ENCODE results near the gene UQCC2.

The UQCC2 gene

DNA sequence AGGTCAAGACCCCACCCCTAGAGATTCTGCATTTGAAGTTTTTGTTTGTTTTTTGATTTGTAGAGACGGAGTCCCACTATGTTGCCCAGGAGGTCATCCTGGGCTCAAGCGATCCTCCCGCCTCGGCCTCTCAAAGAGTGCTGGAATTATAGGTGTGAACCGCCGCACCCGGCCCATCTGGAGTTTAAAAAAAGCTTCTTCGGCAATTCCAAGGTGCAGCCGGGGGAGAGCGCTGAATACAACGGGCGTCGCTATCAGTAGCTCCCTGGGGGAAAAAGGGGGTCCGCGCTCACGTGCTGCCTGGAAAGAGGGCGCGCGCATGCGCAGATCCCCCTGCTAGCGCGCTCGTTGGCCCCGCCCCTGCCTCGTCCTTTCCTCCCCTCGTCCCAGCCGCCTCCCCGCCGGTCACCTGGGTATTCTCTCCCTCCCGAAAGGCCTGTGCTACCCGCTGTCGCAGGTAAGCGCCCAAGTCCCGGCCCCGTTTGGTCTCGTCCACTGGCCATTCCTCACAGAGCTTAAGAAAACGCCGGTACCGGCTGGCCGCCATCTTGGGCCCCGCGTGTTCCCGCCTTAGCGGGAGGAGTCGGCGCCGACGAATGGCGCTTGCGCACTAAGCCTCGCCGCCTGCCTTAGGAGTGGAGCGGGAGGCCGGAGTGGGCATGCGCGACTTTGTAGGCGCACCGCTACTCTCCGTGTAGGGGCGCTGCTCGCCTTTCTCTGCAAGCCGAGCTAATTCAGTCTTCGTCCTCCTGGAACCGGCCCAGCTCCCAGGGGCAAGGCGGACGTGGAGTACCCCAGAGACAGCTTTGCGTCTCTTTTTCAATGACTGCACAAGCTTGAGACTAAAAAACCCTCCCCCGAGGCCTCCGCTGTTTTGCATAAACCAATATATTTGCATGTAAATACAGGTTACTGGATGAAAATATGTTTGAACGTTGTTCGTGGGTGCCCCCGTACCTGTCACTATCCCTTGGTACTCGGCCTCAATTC, at the start of gene UQCC2:
Gene UQCC2, minus strand, starts transcription at position 561 of the 990 bp plus-strand sequence. Its CDS starts 14 bp downstream, at position 547.
- DNase-seq (ENCODE audit: low spot score), result peak; percentile 97

DNA sequence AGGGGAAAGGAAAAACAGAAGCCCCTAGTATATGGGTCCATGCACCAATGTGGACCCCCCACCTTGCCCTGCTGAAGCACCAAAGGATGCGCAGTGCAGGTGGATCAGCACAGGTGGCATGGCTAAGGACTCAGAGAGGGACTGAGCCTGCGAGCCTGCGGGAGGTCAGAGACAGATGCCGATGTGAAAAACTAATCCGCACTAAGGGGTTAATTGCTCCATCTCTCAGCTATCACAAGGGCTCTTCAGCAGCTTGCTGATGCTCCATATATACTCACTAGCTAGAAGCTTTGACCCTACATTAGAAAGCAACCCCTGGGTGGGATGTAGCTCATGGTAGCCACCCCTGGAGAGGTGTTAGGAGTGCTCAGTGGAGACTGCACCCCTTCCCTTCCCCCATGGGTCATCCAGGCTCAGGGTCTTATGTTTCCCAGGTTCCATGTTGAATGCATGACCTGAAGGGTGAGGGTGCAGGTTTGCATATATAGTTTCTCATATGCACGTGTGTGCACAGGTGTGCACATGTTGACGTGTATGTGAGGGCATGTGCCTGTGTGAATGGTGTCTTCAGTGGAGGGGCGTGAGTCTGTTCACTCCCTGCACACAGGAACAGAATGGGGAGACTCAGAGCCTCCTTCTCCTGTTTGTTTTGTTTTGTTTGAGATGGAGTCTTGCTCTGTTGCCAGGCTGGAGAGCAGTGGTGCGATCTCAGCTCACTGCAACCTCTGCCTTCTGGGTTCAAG, 48.6 kb upstream of the UQCC2 start:
- no peak for DNase-seq (ENCODE audit: low spot score)

DNA sequence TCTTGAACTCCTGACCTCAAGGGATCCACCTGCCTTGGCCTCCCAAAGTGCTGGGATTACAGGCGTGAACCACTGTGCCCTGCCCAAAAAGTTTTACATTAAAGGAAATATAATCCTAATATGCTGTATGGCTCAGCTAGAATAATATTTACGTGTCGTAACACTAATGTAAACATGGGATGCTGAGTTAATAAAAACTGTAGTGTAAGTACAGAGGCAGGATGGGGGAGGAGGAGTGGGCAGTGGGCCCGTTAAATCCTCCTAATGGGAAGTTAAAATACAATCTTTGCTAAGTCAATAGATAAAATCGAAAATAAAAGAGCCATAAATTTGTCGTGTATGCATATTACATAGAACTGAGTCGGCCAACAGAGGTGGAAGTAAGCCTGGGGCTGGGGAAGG, 47.3 kb upstream of the UQCC2 start:
- DNase-seq (ENCODE audit: low spot score), result no peak

DNA sequence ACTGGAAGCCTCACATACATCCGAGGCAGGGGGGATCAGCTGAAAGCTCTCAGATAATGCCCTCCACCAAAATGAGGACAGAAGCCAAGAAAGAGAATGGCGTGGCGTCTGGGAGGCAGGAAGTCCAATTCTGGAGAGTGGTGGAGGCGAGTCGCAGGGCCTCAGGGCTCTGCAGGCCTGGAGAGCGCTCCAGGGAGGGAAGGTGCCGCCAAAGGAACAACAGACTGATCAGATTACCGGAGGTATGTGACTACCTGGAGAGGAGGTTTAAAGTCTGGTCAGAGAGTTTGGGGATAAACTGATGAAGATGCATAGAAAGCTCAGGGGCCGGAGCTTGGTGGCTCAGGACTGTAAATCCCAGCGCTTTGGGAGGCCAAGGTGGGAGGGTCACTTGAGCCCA, 46.4 kb upstream of the UQCC2 start:
- DNase-seq (ENCODE audit: low spot score), result no peak

DNA sequence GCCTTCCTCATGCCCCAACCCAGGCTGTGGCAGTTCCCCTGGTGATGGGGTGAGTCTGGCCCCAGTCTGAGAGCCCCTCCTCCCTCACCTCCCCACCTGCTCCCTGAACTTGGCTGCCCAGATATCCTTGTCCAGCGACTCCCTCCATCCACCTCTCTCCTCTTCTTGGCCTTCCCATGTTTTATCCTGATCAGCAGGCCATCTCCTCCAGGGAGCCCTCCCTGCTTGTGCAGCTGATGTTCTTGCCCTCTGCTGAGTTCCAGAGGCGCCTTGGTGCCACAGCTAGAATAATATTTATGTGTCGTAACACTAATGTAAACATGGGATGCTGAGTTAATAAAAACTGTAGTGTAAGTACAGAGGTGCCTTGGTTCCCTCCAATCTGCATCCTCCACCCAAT, 45.6 kb upstream of the UQCC2 start:
- no peak for DNase-seq (ENCODE audit: low spot score)

DNA sequence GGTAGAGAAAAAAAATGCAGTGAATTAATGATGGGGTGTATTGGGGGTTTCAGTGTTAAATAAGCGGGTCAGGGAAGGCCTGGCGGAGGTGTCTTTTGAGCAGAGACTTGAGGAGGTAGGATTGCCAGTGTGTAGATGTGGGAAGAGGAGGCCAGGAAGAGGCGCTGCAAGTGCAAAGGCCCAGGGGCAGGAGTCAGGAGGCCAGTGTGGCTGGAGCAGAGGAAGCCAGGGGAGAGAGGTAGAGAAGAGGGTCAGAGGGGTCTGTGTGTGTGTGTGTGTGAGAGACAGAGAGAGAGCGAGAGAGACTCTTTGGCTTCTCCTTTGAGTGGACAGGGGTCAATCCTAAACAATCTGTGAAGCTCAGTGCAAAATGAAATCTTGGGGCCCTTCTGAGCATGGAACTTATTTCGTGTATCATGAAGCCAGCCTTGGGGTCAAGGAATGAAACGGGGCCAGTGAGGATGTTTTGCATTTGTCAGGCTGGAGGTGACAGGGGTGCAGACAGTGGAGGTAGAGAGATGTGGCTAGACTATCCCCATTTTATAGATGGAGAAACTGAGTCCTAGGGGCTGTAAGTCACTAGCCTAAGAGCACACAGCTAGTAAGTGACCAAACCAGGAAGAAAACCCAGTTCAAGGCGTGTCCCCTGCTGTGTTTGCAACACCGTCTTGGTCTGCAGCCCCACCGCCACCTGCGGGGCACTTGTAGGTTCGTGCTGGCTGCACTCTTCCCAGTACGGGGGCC, 44.9 kb upstream of the UQCC2 start:
- DNase-seq (ENCODE audit: low spot score), result no peak

DNA sequence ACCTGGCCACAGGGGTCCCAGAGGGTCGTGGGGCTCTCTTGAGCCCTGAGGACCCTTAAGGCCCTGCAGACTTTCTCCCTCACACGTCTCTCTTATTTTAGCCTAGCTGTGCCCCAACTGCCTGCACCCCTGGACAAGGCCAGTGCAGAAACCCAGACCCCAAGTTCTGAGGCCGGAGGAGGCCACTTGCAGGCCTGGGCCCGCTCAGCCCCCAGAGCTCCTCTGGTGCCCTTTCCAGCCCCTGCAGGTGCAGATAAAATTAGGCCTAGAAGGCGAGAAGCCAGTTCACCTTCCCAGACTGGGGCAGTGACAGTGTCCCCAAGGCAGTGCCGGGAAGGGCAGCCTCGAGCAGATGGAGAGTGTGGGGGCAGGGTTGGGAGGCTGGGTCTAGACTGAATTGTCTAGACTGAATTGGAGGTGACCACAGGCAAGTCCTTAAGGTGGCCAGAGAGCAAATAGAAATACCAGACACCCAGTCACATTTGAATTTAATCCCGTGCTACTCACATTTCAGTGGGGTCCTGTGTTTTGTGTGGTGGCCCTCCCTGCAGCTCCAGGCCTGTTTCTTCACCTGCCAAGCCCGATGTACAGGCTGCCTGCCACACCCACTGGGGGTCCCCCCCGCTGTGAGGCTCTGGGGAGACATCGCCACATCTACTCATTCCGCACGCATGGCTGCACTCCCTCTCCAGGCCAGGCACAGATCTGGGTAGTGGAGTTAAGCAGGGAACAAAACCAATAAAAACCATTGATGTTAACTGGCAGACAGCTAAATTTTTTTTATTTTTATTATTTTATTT, 43.8 kb upstream of the UQCC2 start:
- DNase-seq (ENCODE audit: low spot score), result no peak

DNA sequence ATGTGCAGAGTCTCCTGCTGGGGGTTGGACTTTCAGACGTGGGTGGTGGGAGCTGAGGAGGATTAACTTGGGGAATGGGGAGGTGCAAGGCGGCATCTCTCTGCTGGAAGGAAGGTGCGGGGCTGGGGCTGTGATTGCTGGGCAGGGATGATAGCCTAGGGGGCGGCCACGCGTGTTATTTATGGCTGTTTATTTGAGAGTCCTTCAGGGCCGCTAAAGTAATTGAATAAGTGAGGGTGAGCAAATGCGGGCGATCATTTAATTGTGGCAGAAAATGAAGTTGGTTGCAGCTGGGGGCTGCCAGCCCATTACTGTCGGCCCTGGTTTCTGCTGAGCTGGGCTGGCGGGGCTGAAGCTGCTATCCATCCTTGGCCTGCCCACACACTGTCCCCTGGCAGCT, 42.7 kb upstream of the UQCC2 start:
- DNase-seq (ENCODE audit: low spot score), result no peak

DNA sequence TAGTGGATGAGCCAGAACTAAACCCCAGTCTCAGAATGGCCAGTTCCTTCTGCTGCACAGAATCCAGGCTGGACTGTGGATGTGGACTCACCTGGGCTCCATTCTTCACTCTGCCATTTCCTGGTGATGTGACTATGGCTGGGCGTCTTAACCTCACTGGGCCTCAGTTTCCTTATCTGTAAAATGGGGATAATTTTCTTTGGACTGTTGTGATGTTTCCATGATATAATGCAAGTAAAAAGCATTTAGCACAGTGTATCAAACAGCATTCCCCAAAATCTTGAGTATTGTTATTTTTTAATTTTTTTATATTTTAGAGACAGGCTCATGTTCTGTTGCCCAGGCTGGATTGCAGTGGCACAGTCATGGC, 41.1 kb upstream of the UQCC2 start:
- no peak for DNase-seq (ENCODE audit: low spot score)

DNA sequence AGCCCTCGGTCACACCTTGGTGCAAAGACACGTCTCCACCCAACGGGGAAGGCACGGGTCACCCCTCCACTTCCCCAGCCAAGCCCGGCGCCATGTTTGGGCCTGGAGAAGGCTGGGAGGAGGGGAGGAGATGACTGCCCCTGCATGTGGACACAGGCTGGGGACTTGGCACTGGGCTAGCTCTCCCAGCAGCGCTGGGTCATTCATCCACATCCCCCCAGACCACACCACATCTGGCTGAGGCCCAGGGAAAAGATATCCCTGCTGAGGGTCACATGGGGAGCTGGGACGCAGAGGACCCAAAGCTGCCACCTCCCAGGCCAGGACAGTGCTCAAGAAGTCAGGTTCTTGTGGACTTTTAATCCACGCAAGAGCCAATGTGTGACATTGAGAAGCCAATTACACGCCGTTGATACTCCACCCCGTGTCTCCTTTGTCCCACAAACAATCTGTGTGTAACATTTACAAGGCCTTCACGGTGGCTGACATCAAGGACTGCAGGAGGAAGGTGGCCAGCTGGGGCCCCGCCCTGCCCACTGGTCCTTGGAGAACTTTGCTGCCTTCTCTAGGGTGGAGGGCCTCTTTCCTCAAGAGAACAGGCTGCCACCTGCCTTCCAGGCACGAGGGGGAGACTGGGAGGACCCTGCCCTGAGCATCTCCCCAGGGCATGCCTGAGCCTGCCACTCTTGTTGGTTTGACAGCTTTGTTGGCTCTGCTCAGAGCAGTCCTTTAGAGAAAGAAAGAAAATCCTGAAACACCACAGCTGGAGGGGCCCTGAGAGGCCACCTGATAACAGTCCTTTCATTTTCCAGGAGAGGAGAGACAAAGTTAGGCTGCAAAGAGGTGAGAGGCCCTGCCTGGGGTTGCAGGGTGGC, 40.5 kb upstream of the UQCC2 start:
- no peak for DNase-seq (ENCODE audit: low spot score)

DNA sequence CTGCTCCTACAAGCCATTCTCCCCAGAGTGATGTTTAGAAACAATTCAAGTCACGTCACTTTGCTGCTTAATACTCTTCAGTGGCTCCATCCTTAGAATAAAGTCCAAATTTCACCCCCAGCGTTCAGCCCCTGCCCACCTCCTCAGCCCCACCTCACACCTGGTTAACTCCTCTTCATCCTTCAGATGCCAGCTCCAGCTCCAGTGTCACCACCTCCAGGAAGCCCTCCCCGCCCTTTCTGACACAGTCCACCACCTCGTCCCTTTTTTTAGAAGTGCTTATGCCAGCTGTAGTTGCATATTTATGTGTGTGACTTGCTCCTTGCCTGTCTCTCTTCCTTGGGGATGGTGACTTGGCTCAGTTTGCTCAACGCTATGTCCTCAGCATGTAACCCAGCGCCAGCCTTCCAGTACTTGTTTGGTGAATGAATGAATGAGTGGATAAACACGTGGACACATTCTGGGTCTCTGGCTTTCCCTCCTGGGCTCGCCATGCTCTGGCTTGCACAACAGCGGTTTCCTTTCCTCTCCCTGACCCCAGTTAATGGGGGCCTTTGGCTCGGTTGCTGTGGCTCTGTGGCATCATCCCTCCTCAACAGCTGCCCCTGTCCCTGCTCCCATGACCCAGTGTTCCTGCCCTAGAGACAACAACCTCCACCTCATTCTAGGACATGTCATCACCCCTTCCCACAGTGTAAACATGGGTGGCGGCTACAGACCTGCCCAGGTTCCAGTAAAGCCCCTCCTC, 38.9 kb upstream of the UQCC2 start:
- no peak for DNase-seq (ENCODE audit: low spot score)

DNA sequence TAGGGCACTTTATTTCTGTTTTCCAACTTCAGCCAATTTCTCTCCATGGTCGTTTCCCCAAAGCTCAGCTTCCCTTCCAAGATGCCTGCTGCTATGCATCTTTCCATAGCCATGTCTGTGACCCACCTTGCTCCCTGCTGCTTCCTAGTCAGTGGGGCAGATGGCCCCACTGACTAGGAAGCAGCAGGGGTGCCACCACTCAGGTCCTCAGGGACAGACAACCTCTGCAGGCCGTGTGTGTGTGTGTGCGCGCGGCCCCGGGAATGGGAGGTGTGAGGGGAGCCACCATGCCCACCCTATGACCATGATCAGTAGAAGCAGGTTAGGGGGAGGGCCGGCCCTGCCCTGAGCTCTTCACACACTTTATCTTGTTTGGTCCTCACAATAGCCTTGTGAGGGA, 37.9 kb upstream of the UQCC2 start:
- no peak for DNase-seq (ENCODE audit: low spot score)

DNA sequence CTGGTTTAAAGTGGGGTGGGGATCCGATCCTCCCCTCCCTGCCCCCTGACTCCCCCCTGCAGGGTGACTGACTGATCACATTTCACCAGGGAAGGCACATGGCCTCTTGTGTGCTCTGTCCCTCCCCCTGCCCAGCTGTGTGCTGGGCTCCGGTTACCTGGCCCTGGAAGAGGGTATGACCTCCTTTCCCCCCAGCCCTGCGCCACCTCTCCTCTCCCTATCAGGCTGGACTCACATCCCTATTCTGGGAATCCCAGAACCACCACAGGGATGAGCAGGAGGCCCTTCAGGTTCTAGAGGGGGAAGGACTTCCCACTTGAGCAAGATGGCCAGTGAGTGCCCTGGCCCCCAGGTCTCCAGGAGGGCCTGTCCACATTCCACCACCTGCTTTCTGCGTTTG, 37.3 kb upstream of the UQCC2 start:
- DNase-seq (ENCODE audit: low spot score), result no peak

DNA sequence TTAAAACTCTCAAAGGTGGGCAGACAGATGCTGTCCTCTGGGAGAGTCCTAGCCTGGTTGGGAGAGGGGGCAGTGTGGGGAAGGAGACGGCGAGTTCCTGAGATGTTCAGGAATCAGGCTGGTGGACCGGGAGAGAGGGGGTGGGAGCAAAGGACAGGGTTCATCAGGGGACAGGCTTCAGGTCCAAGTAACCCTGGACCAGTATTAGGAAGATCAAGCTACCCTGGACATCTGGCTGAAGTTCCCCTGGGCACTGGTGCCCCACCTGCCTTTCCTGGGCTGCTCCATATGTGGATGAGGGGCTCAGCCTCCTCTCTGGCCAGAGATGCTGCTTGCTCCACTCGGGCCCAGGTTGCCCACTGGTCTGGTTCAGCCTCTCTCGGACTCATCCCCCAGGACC, 36.3 kb upstream of the UQCC2 start:
- DNase-seq (ENCODE audit: low spot score), result no peak

DNA sequence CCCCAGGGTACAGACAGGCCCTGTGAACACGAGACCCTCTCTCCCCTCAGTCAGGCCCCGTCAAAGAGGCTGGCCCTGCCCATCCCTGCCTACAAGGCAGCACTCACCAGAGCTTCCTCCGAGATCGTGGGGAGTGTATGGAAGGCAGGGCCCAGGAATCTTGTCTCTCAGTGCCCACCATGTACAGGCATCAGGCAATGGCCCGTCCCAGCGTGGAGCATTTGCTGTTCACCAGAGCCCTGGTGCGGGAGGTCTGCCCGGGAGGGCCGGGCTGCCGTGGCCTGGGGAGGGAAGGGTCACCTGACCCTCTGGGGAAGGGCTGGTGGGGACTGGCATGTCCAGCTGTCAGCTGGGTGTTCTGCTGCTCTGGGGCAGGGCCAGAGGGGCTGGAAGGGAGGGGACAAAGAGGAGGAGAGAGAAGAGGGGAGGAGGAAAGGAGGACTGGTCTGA, 35.2 kb upstream of the UQCC2 start, which contains the start of gene IP6K3:
Gene IP6K3, minus strand, starts transcription at position 255 of the 450 bp plus-strand sequence. CDS start 11,429 bp downstream, outside the sequence.
- peak; percentile 94 for DNase-seq (ENCODE audit: low spot score)

DNA sequence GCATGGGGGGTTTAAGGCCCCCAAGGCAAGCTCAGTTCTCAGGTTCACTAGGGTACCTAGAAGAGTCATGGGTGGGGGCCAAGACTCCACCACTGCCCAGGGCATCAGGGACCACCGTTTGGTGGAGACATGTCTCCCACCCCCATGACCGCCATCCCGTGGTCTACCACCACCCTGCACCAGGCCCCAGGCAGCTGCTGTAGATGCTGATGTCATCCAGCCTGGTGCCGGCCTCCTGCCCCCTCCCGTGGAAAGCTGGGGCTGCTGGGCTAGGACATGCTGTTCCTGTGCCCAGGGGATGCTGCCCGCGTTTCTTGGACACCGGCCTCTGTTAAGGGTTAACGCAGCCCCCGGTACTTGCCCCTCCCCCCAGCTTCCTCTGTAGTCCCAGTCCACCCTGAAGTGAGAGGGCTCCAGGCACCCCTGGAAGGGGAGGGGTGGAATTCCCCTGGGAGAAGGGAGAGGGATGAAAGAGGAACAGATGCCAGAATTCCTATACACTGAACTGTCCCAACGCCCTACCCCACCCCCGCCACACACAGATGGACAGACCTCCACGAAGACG, 34.6 kb upstream of the UQCC2 start:
- peak; percentile 68 for DNase-seq (ENCODE audit: low spot score)

DNA sequence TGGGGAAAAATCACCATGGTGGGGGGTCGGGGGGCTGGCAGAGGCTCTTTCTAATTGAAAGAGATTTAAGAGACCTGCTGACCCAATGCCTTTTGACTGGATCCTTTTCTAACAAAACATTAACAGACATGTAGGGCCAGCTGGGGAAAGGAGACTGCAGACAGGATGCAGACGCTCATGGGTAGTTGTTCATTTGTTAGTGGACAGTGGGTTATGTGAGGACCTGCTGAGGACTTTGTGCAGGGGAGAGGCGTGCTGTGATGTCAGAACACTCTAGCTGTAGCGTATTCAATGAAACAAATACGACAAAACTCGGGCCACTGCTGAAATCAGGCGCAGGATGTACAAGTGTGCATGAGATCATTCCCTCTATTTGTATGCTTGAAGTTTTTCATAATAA, 34.0 kb upstream of the UQCC2 start:
- peak; percentile 31 for DNase-seq (ENCODE audit: low spot score)

DNA sequence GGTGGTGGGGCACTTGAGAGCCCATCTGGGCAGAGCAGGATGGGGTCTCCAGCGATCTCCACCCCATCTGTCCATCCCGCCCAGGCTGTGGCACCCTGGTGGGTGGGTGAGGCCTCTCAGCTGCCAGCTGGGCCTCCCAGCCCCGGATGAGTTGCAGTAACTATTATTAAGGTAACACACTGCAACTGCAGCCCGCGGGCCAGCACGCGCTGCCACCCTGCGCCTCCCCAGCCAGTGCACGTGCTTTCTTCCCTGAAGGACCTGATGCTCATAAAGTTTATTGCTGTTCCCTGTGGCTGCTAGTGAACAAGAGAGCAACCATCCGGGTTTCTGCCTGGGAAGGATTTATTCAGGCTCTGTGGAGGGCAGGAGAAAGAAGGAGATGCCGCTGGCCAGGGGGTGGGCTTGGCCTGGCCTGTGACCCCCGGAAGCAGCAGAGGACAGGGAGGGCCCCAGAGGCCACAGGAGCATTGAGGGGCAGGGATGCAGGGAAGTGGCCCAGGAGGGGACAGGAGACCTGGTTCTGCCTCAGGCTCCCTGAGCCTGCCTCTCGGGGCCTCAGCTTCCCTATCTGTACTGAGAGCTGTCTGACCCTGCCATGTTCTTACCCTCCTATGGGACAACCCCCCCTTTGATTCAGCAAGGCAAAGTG, 33.5 kb upstream of the UQCC2 start:
- DNase-seq (ENCODE audit: low spot score), result no peak
